SK-N-DZ (cell line): Measurements from ENCODE around the gene MEIG1.
"Not testable (repeated sequence)": the region's sequence is repeated elsewhere in the genome, so short reads cannot be mapped to it uniquely, and the experiment has no call there.

Source experiments
- DNase-seq: peaks from one replicate; pipeline ENCODE4 v3.0.0-alpha.2; 2015; ENCODE audit warnings: low spot score

The MEIG1 gene

GRCh38 chr10:14954001-14954770 lies 5.0 kb upstream of the MEIG1 start, which contains the start of gene DCLRE1C:
Gene DCLRE1C (minus strand): TSS chr10:14954096. CDS start chr10:14954010, 86 bp downstream.
- DNase-seq, result peak; percentile 83

GRCh38 chr10:14954934-14955333 lies 4.3 kb upstream of the MEIG1 start:
- no peak for DNase-seq

- no peak for DNase-seq
Measured at GRCh38 chr10:14958872-14959220, 342 bp upstream of the MEIG1 start.

GRCh38 chr10:14967897-14968296 lies 8.7 kb downstream of the MEIG1 start:
- DNase-seq, result no peak

GRCh38 chr10:14971867-14972448 lies 12.8 kb downstream of the MEIG1 start:
- no peak for DNase-seq

- not testable (repeated sequence) for DNase-seq
Measured at GRCh38 chr10:14974153-14974998, 15.2 kb downstream of the MEIG1 start.

- DNase-seq, result no peak
Measured at GRCh38 chr10:14975672-14976273, 16.6 kb downstream of the MEIG1 start.

- DNase-seq, result no peak
Measured at GRCh38 chr10:14982744-14983143, 23.6 kb downstream of the MEIG1 start.

- not testable (repeated sequence) for DNase-seq
Measured at GRCh38 chr10:14989552-14989951, 30.4 kb downstream of the MEIG1 start.

GRCh38 chr10:14991035-14991749 lies 32.0 kb downstream of the MEIG1 start:
- DNase-seq, result not testable (repeated sequence)

- DNase-seq, result not testable (repeated sequence)
Measured at GRCh38 chr10:14992336-14992735, 33.1 kb downstream of the MEIG1 start.

GRCh38 chr10:14993500-14994455 lies 34.6 kb downstream of the MEIG1 start:
- not testable (repeated sequence) for DNase-seq

GRCh38 chr10:14995964-14996565 lies 36.9 kb downstream of the MEIG1 start:
- DNase-seq, result no peak

GRCh38 chr10:15013530-15013929 lies 54.3 kb downstream of the MEIG1 start:
- DNase-seq, result not testable (repeated sequence)

GRCh38 chr10:15015451-15015850 lies 56.3 kb downstream of the MEIG1 start:
- no peak for DNase-seq

- not testable (repeated sequence) for DNase-seq
Measured at GRCh38 chr10:15020966-15021365, 61.8 kb downstream of the MEIG1 start.
